IMR-90 (cell line): ENCODE data around the gene NAPB. TPM values are rescaled to one million over a fixed set of nuclear protein-coding genes. Genes with fewer than 3 reads are reported as not detected.

Experiments used
- ATAC-seq: fragments of 200-7000 bp; cut with Tn5 transposase; 2 replicates; pipeline ENCODE4 v1.9.1; 2020; ENCODE audit warnings: low read depth, mild to moderate bottlenecking, moderate library complexity
- BruUV-seq: library from RNA; stranded (reverse); fragments of 400-500 nt; replicated peaks from 2 replicates; lab custom pipeline; 2021; lab: Mats Ljungman, UMichigan
- CTCF ChIA-PET: fragments of 300-600 bp; formaldehyde crosslinking; extraction: SDS; loops from one replicate; lab custom pipeline; 2021; ENCODE audit warnings: antibody characterized with exemption; lab: Yijun Ruan, JAX
- POLR2A ChIA-PET: fragments of 300-600 bp; sonication (Branson Sonifier 250); formaldehyde crosslinking; loops from one replicate; lab custom pipeline; 2022; ENCODE audit warnings: antibody characterized with exemption; ENCODE audit not compliant: unreplicated experiment; lab: Charles Lee
- DNase-seq: peaks from one replicate; pipeline ENCODE4 v3.0.0; 2013
- H2AFZ ChIP-seq: replicated peaks from 2 replicates; pipeline ENCODE3; 2013; ENCODE audit warnings: low read length, mild to moderate bottlenecking; ENCODE audit not compliant: poor library complexity
- H2AK5ac ChIP-seq: 2 replicates; pipeline ENCODE4 v1.6.1; 2013; ENCODE audit warnings: low read depth, low read length, inconsistent platforms
- H2AK9ac ChIP-seq: replicated peaks from 2 replicates; pipeline ENCODE3; 2013; ENCODE audit warnings: mild to moderate bottlenecking, low read depth, low read length, moderate library complexity; ENCODE audit not compliant: poor library complexity
- H2BK120ac ChIP-seq: 2 replicates; pipeline ENCODE4 v1.6.1; 2013; ENCODE audit warnings: low read depth, low read length, inconsistent platforms
- H2BK15ac ChIP-seq: 3 replicates; pipeline ENCODE4 v1.6.1; 2013; ENCODE audit warnings: low read depth, low read length, inconsistent platforms
- H2BK20ac ChIP-seq: 2 replicates; pipeline ENCODE4 v1.6.1; 2013; ENCODE audit warnings: low read depth, mild to moderate bottlenecking, inconsistent platforms, low read length, moderate library complexity
- H2BK5ac ChIP-seq: 2 replicates; pipeline ENCODE4 v1.6.1; 2013; ENCODE audit warnings: mild to moderate bottlenecking, low read depth, low read length, inconsistent platforms; ENCODE audit not compliant: poor library complexity, severe bottlenecking
- H3K14ac ChIP-seq: replicated peaks from 2 replicates; pipeline ENCODE4 v1.6.1; 2013; ENCODE audit warnings: low read depth, low read length, inconsistent platforms
- H3K18ac ChIP-seq: 2 replicates; pipeline ENCODE4 v1.6.1; 2013; ENCODE audit warnings: low read depth, low read length, control low read depth
- H3K23ac ChIP-seq: 2 replicates; pipeline ENCODE4 v1.6.1; 2013; ENCODE audit warnings: low read depth, low read length, inconsistent platforms
- H3K27ac ChIP-seq: 2 replicates; pipeline ENCODE4 v1.5.1; 2013; ENCODE audit warnings: mild to moderate bottlenecking, control low read depth, low read length; ENCODE audit not compliant: insufficient read depth
- H3K27me3 ChIP-seq: 2 replicates; pipeline ENCODE4 v1.6.1; 2013; ENCODE audit warnings: low read length; ENCODE audit not compliant: control insufficient read depth, insufficient read depth
- H3K36me3 ChIP-seq: 2 replicates; pipeline ENCODE4 v1.6.1; 2013; ENCODE audit warnings: low read length, mixed read lengths; ENCODE audit not compliant: control insufficient read depth, insufficient read depth
- H3K4ac ChIP-seq: 2 replicates; pipeline ENCODE4 v1.6.1; 2013; ENCODE audit warnings: low read depth, low read length, inconsistent platforms
- H3K4me1 ChIP-seq: 2 replicates; pipeline ENCODE4 v1.6.1; 2013; ENCODE audit warnings: low read length, mixed read lengths; ENCODE audit not compliant: control insufficient read depth, insufficient read depth
- H3K4me2 ChIP-seq: 2 replicates; pipeline ENCODE4 v1.6.1; 2013; ENCODE audit warnings: low read depth, mild to moderate bottlenecking, control low read depth, low read length, moderate library complexity
- H3K4me3 ChIP-seq: 2 replicates; pipeline ENCODE4 v1.5.1; 2013; ENCODE audit warnings: low read depth, mild to moderate bottlenecking, control low read depth, low read length, moderate library complexity; ENCODE audit not compliant: insufficient read depth
- H3K56ac ChIP-seq: 2 replicates; pipeline ENCODE4 v1.6.1; 2013; ENCODE audit warnings: low read length, inconsistent platforms; ENCODE audit not compliant: insufficient read depth; ENCODE audit errors: extremely low read depth
- H3K79me1 ChIP-seq, 2 experiments: 2 replicates each; pipeline ENCODE4 v1.6.1; 2013; ENCODE audit warnings: low read length in 2 of 2, inconsistent platforms in 1 of 2, low read depth in 1 of 2
- H3K9ac ChIP-seq: 2 replicates; pipeline ENCODE4 v1.6.1; 2013; ENCODE audit warnings: low read depth, low read length, control low read depth
- H3K9me1 ChIP-seq: 2 replicates; pipeline ENCODE4 v1.6.1; 2013; ENCODE audit warnings: low read length, inconsistent platforms; ENCODE audit not compliant: insufficient read depth
- H3K9me3 ChIP-seq: 2 replicates; pipeline ENCODE4 v1.6.1; 2013; ENCODE audit warnings: low read length; ENCODE audit not compliant: control insufficient read depth, insufficient read depth
- H4K20me1 ChIP-seq: 2 replicates; pipeline ENCODE4 v1.6.1; 2013; ENCODE audit warnings: low read length, inconsistent platforms; ENCODE audit not compliant: insufficient read depth
- H4K5ac ChIP-seq: 2 replicates; pipeline ENCODE4 v1.6.1; 2013; ENCODE audit warnings: mild to moderate bottlenecking, low read depth, low read length, control low read depth
- H4K8ac ChIP-seq, 2 experiments: 2 replicates each; pipeline ENCODE4 v1.6.1; 2013; ENCODE audit warnings: low read depth in 2 of 2, low read length in 2 of 2, control low read depth in 1 of 2, inconsistent platforms in 1 of 2
- H4K91ac ChIP-seq: 2 replicates; pipeline ENCODE4 v1.6.1; 2013; ENCODE audit warnings: low read depth, low read length, inconsistent platforms; ENCODE audit not compliant: insufficient read depth
- BHLHE40 ChIP-seq: fragments of 150-350 bp; IDR thresholded peaks from 2 replicates; pipeline ENCODE4 v1.6.1; 2016; ENCODE audit warnings: mild to moderate bottlenecking, low read depth, low read length
- CEBPB ChIP-seq: IDR thresholded peaks from 2 replicates; pipeline ENCODE4 v1.6.1; 2012; ENCODE audit warnings: low read depth, low read length, improper control_type of control experiment
- CHD1 ChIP-seq: IDR thresholded peaks from 2 replicates; pipeline ENCODE4 v1.6.1; 2012; ENCODE audit warnings: low read depth, low read length, improper control_type of control experiment
- MAFK ChIP-seq: IDR thresholded peaks from 2 replicates; pipeline ENCODE4 v1.6.1; 2012; ENCODE audit warnings: low read depth, low read length, improper control_type of control experiment
- MAZ ChIP-seq: IDR thresholded peaks from 2 replicates; pipeline ENCODE4 v1.6.1; 2012; ENCODE audit warnings: low read depth, mild to moderate bottlenecking, low read length, improper control_type of control experiment, moderate library complexity, borderline replicate concordance
- MXI1 ChIP-seq: IDR thresholded peaks from 2 replicates; pipeline ENCODE4 v1.6.1; 2012; ENCODE audit warnings: low read depth, mild to moderate bottlenecking, low read length, moderate library complexity, borderline replicate concordance
- NFE2L2 ChIP-seq: fragments of 150-350 bp; IDR thresholded peaks from 2 replicates; pipeline ENCODE4 v1.6.1; 2016; ENCODE audit warnings: low read depth, mild to moderate bottlenecking, low read length
- POLR2A ChIP-seq: IDR thresholded peaks from 2 replicates; pipeline ENCODE4 v1.6.1; 2012; ENCODE audit warnings: mild to moderate bottlenecking, low read depth, low read length
- RAD21 ChIP-seq: IDR thresholded peaks from 2 replicates; pipeline ENCODE4 v1.6.1; 2012; ENCODE audit warnings: low read length, improper control_type of control experiment
- RCOR1 ChIP-seq: IDR thresholded peaks from 2 replicates; pipeline ENCODE4 v1.6.1; 2012; ENCODE audit warnings: mild to moderate bottlenecking, low read length, improper control_type of control experiment; ENCODE audit not compliant: insufficient replicate concordance
- RFX5 ChIP-seq: IDR thresholded peaks from 2 replicates; pipeline ENCODE4 v1.8.0; 2012; ENCODE audit warnings: low read depth, mild to moderate bottlenecking, low read length, moderate library complexity
- SMC3 ChIP-seq: fragments of 150-350 bp; IDR thresholded peaks from 2 replicates; pipeline ENCODE4 v1.6.1; 2016; ENCODE audit warnings: low read depth, mild to moderate bottlenecking, antibody characterized with exemption, low read length, moderate library complexity
- dilution Hi-C: fragments of 300-500 bp; cut with HindIII; formaldehyde crosslinking; loops from one replicate; pipeline ENCODE4 v1.14.3; 2018; ENCODE audit warnings: low sequenced_read_pairs; ENCODE audit not compliant: unreplicated experiment
- in situ Hi-C: fragments of 300-500 bp; cut with MboI; formaldehyde crosslinking; loops from 3 replicates; pipeline ENCODE4 v1.14.3; 2019; ENCODE audit warnings: low sequenced_read_pairs, inconsistent platforms, mixed read lengths
- intact Hi-C: fragments of 100-400 bp; cut with micrococcal nuclease; formaldehyde crosslinking; loops from 2 replicates; pipeline ENCODE4 v1.10.0; 2022
- polyA plus RNA-seq, 3 experiments: library from polyadenylated mRNA; depleted of rRNA; stranded (reverse); fragments of >200 nt; gene quantifications; 2 replicates each; pipeline ENCODE4 v1.2.3, GENCODE V29; 2012; ENCODE audit warnings: low replicate concordance in 1 of 3
- total RNA-seq: library from RNA; depleted of rRNA; stranded (reverse); fragments of >200 nt; gene quantifications from 2 replicates; pipeline ENCODE4 v1.2.3, GENCODE V29; 2012
- TF ChIP-seq, protein P1 (sequence below): conservative IDR thresholded peaks from 2 replicates; pipeline ENCODE4 v1.5.1; 2012; ENCODE audit warnings: mild to moderate bottlenecking, low read depth, low read length, improper control_type of control experiment
- TF ChIP-seq, protein P2 (sequence below): fragments of 150-350 bp; IDR thresholded peaks from 2 replicates; pipeline ENCODE4 v1.6.1; 2016; ENCODE audit warnings: low read depth, mild to moderate bottlenecking, low read length, moderate library complexity, borderline replicate concordance
- TF ChIP-seq, protein P3 (sequence below): fragments of 150-350 bp; IDR thresholded peaks from 2 replicates; pipeline ENCODE4 v1.6.1; 2017; ENCODE audit warnings: mild to moderate bottlenecking, antibody characterized with exemption, low read length, low read depth

Gene NAPB
- total and polyA plus RNA-seq, 2 of the 4 experiments (the other 2 are of a cell fraction) = 4.4 to 5.2 TPM

DNA sequence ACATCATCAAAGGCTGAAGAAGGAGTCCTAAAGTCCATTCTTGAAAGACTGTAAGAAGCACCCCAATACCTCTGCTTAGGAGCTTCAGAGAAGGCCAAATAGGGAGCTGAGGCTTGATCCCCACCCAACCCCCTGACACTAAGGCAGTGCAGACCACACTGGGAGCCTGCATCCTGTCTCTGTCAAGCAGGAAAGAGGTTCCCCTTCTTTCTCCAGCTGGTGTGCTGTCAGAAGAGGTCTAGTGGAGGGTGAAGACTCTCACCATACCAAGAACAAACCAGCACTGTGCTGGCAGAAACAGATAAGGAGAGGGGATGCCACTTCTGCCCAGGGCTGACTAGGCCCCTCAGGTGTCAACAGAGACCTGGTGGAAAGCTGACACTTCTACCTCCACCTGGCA, 39.4 kb downstream of the NAPB start (continued):
- TF ChIP-seq NFE2L2 (no peak), RAD21 (no peak), CHD1 (no peak)

DNA sequence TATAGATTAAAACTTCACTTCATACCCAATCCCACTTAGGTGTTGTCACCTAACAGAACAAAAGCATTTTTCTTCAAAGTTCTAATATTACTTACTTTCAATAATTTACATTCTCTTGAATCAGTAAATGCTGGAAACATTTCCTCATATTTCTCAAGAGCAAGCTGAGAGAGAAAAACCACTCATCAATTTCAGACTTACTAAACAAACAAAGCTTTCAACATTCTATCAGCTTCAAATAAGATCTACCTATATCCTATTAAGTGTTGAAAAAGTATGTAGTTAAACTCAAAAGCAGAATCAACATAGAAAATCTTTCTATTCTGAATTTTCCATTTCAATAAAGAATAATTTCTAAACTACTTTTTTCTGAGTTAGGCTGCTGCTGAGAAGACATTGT, 41.5 kb downstream of the NAPB start:
- CTCF ChIA-PET = no interaction called here
- Histone ChIP-seq H2BK5ac (no peak overlapping the region), H3K23ac (no peak overlapping the region), H2BK15ac (no peak overlapping the region), H2BK120ac (no peak overlapping the region), H3K9me1 (peaks cover 4% of the 10 kb centered on the region), H3K18ac (no peak overlapping the region), H3K9ac (no peak overlapping the region), H4K8ac (no peak overlapping the region), H3K79me1 (peaks cover 12 to 27% of the 10 kb centered on the region in 2 experiments; a peak in 3 of 4 replicates), H2BK20ac (no peak overlapping the region), H3K4ac (no peak overlapping the region), H4K5ac (no peak overlapping the region), H4K20me1 (no peaks in the 10 kb centered on the region; the same call in 1 of the 2 replicates), H3K14ac (no peak overlapping the region), H3K9me3 (no peaks in the 10 kb centered on the region; the same call in 1 of the 2 replicates), H3K27me3 (no peaks in the 10 kb centered on the region), H2AK5ac (no peak overlapping the region), H3K4me2 (no peak overlapping the region), H3K36me3 (peaks cover 17% of the 10 kb centered on the region), H3K4me1 (no peaks in the 10 kb centered on the region), H2AFZ (no peak overlapping the region), H2AK9ac (no peak overlapping the region), H3K56ac (no peak overlapping the region), H4K91ac (no peak overlapping the region), H3K4me3 (no peak overlapping the region), H3K27ac (no peak overlapping the region)
- dilution Hi-C loops (no loop called here), in situ Hi-C loops (no loop called here), intact Hi-C loops (no loop called here)
- POLR2A ChIA-PET = no interaction called here
- no peak for ATAC-seq
- BruUV-seq = no TSS peak
- DNase-seq = no peak
- no peak for TF ChIP-seq BHLHE40
- TF ChIP-seq RFX5 = no peak
- no peak for TF ChIP-seq RCOR1
- TF ChIP-seq CHD1 = no peak
- no peak for TF ChIP-seq MAFK
- no peak for TF ChIP-seq RAD21
- TF ChIP-seq, protein P1, sequence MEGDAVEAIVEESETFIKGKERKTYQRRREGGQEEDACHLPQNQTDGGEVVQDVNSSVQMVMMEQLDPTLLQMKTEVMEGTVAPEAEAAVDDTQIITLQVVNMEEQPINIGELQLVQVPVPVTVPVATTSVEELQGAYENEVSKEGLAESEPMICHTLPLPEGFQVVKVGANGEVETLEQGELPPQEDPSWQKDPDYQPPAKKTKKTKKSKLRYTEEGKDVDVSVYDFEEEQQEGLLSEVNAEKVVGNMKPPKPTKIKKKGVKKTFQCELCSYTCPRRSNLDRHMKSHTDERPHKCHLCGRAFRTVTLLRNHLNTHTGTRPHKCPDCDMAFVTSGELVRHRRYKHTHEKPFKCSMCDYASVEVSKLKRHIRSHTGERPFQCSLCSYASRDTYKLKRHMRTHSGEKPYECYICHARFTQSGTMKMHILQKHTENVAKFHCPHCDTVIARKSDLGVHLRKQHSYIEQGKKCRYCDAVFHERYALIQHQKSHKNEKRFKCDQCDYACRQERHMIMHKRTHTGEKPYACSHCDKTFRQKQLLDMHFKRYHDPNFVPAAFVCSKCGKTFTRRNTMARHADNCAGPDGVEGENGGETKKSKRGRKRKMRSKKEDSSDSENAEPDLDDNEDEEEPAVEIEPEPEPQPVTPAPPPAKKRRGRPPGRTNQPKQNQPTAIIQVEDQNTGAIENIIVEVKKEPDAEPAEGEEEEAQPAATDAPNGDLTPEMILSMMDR = no peak
- TF ChIP-seq MAZ = no peak
- TF ChIP-seq MXI1 = no peak
- no peak for TF ChIP-seq SMC3
- no peak for TF ChIP-seq NFE2L2
- no peak for TF ChIP-seq POLR2A
- TF ChIP-seq CEBPB = no peak
- TF ChIP-seq, protein P2, sequence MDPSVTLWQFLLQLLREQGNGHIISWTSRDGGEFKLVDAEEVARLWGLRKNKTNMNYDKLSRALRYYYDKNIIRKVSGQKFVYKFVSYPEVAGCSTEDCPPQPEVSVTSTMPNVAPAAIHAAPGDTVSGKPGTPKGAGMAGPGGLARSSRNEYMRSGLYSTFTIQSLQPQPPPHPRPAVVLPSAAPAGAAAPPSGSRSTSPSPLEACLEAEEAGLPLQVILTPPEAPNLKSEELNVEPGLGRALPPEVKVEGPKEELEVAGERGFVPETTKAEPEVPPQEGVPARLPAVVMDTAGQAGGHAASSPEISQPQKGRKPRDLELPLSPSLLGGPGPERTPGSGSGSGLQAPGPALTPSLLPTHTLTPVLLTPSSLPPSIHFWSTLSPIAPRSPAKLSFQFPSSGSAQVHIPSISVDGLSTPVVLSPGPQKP = no peak
- TF ChIP-seq, protein P3, sequence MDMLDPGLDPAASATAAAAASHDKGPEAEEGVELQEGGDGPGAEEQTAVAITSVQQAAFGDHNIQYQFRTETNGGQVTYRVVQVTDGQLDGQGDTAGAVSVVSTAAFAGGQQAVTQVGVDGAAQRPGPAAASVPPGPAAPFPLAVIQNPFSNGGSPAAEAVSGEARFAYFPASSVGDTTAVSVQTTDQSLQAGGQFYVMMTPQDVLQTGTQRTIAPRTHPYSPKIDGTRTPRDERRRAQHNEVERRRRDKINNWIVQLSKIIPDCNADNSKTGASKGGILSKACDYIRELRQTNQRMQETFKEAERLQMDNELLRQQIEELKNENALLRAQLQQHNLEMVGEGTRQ = no peak
